H1 (cell line): ENCODE measurements around the gene SRSF12. TPM values are rescaled to one million over a fixed set of nuclear protein-coding genes. Genes with fewer than 3 reads are reported as not detected.

Experiments
- CHD2 ChIP-seq: IDR thresholded peaks from 2 replicates; pipeline ENCODE4 v1.6.1; 2012; ENCODE audit warnings: low read length, improper control_type of control experiment
- HDAC2 ChIP-seq, 2 experiments: fragments of 300-600 bp in 1 of 2; sonication (generic) in 1 of 2; IDR thresholded peaks; 2 replicates each; pipeline ENCODE4 v1.6.1; 2011 to 2012; ENCODE audit warnings: low read depth in 2 of 2, low read length in 2 of 2, mild to moderate bottlenecking in 2 of 2, moderate library complexity in 2 of 2, borderline replicate concordance in 1 of 2, inconsistent platforms in 1 of 2
- HDAC6 ChIP-seq: IDR thresholded peaks from one replicate; pipeline ENCODE4 v1.7.1; 2012; ENCODE audit warnings: low read depth, mild to moderate bottlenecking, inconsistent platforms, low read length, moderate library complexity
- POLR2AphosphoS5 ChIP-seq: IDR thresholded peaks from 2 replicates; pipeline ENCODE4 v1.6.1; 2011; ENCODE audit warnings: low read depth, low read length
- SAP30 ChIP-seq: fragments of 300-600 bp; sonication (generic); IDR thresholded peaks from 2 replicates; pipeline ENCODE4 v1.7.1; 2012; ENCODE audit warnings: low read length, moderate library complexity, mild to moderate bottlenecking, inconsistent platforms; ENCODE audit not compliant: insufficient read depth, insufficient replicate concordance
- SIN3A ChIP-seq, 2 experiments: IDR thresholded peaks in 1 of 2; conservative IDR thresholded peaks in 1 of 2; 2 replicates each; pipeline ENCODE4 v1.6.1; 2011 to 2012; ENCODE audit warnings: low read length in 2 of 2, improper control_type of control experiment in 1 of 2, low read depth in 1 of 2, mild to moderate bottlenecking in 1 of 2
- polyA plus RNA-seq, 7 experiments: library from polyadenylated mRNA; depleted of rRNA in 3 of 7; stranded (reverse) in 5 of 7; unstranded in 2 of 7; fragments of >200 nt in 5 of 7; fragments of 200-250 nt in 2 of 7; gene quantifications; 1 replicate in 5 of 7; 2 replicates in 1 of 7; 4 replicates in 1 of 7; pipeline versions ENCODE4 v1.2.1 to v1.2.3, GENCODE V29; 2011 to 2013; ENCODE audit warnings: missing spikeins in 2 of 7, mixed read lengths in 2 of 7
- total RNA-seq: library from RNA; stranded (reverse); fragmentation: NEBNext Ultra II Directional; extraction: Animal tissue kit (Norgen Biotek cat#: 25700); gene quantifications from 2 replicates; pipeline ENCODE4 v1.2.1, GENCODE V29; 2021

SRSF12 gene
- total and polyA plus RNA-seq, 2 of the 8 experiments (the other 6 are each of a cell fraction or from before 2014, with no cell fraction given): 2.6 to 4.2 TPM

- TF ChIP-seq HDAC6 (no peak), CHD2 (no peak), SAP30 (no peak), POLR2AphosphoS5 (no peak), SIN3A (conservative IDR thresholded peaks at IDR 0.05 in 1 of 2, IDR thresholded peaks at IDR 0.05 in 1 of 2; ENCODE audit: low read depth in 1 of 2, low read length in 2 of 2) (no peak), HDAC2 (IDR thresholded peaks at IDR 0.05; ENCODE audit: borderline replicate concordance in 1 of 2, low read depth in 2 of 2, low read length in 2 of 2) (no peak)
These were observed 21.9 kb upstream of the SRSF12 start (continued) for GRCh38 chr6:89139509-89140346.
